Gastrocnemius medialis (tissue), 4 donors: Measurements from ENCODE around the gene ANO6. TPM values are rescaled to one million over a fixed set of nuclear protein-coding genes. Genes with fewer than 3 reads are reported as not detected.

Source experiments
- ATAC-seq, 2 donors: fragments of 150-250 bp; one replicate each; pipeline ENCODE4 v1.9.1; 2016
- DNase-seq, 2 donors: peaks; one replicate each; pipeline ENCODE4 v3.0.0-alpha.2; 2019
- H3K27ac ChIP-seq, 4 donors: fragments of 200-600 bp; sonication (generic); 1 replicate in 1 of 4; 2 replicates in 3 of 4; pipeline ENCODE4 v1.5.1; 2016 to 2018; ENCODE audit warnings: mild to moderate bottlenecking in 2 of 4, moderate library complexity in 1 of 4
- H3K27me3 ChIP-seq, 3 donors: fragments of 200-600 bp; sonication (generic) in 2 of 3; 1 replicate in 1 of 3; 2 replicates in 2 of 3; pipeline versions ENCODE4 v1.5.1 to v1.6.0; 2016 to 2019; ENCODE audit warnings: mild to moderate bottlenecking in 1 of 3, moderate library complexity in 1 of 3
- H3K36me3 ChIP-seq, 2 donors: fragments of 200-600 bp; sonication (generic) in 1 of 2; one replicate each; pipeline ENCODE4 v1.5.1; 2017 to 2018
- H3K4me1 ChIP-seq, 2 donors: fragments of 200-600 bp; sonication (generic) in 1 of 2; one replicate each; pipeline ENCODE4 v1.5.1; 2016 to 2017; ENCODE audit warnings: mild to moderate bottlenecking in 2 of 2
- H3K4me3 ChIP-seq, 4 donors: fragments of 200-600 bp; sonication (generic) in 3 of 4; 1 replicate in 1 of 4; 2 replicates in 3 of 4; pipeline ENCODE4 v1.5.1; 2016 to 2019; ENCODE audit warnings: mild to moderate bottlenecking in 2 of 4
- H3K9me3 ChIP-seq, 3 donors: fragments of 200-600 bp; sonication (generic) in 2 of 3; 1 replicate in 1 of 3; 2 replicates in 2 of 3; pipeline ENCODE4 v1.5.1; 2016 to 2019
- CTCF ChIP-seq, 5 experiments: fragments of 450-650 bp in 3 of 5; fragments of 200-600 bp in 2 of 5; sonication (generic) in 2 of 5; IDR thresholded peaks in 4 of 5; conservative IDR thresholded peaks in 1 of 5; 1 replicate in 4 of 5; 2 replicates in 1 of 5; pipeline ENCODE4 v1.5.1; 2016 to 2019; ENCODE audit warnings: antibody characterized with exemption in 5 of 5, mild to moderate bottlenecking in 3 of 5, moderate library complexity in 3 of 5
- POLR2A ChIP-seq, 2 donors: fragments of 450-650 bp; IDR thresholded peaks; one replicate each; pipeline ENCODE4 v1.6.1; 2017; ENCODE audit warnings: antibody characterized with exemption in 2 of 2, mild to moderate bottlenecking in 2 of 2, moderate library complexity in 2 of 2
- in situ Hi-C, 4 donors: fragments of 200-750 bp; cut with MboI; loops; one replicate each; pipeline versions ENCODE4 v1.15.0 to v1.8.0; 2017; ENCODE audit warnings: low sequenced_read_pairs in 4 of 4
- intact Hi-C: fragments of 100-400 bp; cut with DNase I; formaldehyde crosslinking; loops from one replicate; pipeline ENCODE4 v1.15.1; 2023; ENCODE audit warnings: low total_unique reads
- total RNA-seq, 4 donors: library from RNA; depleted of rRNA; stranded (reverse); fragments of >200 nt; gene quantifications; one replicate each; pipeline versions ENCODE4 v1.1.0 to v1.2.3, GENCODE V29; 2016

ANO6 gene
- total RNA-seq, 4 donors from 2014 or later, result 75.4 to 100 (median 91.8) TPM

GRCh38 chr12:45477526-45477925, 261.6 kb downstream of the ANO6 start:
- Histone ChIP-seq H3K36me3 (no peaks in the 10 kb centered on the region), H3K27me3 (no peaks in the 10 kb centered on the region), H3K4me1 (no peaks in the 10 kb centered on the region), H3K27ac (no peak overlapping the region), H3K4me3 (no peak overlapping the region), H3K9me3 (no peaks in the 10 kb centered on the region)
- no peak for TF ChIP-seq POLR2A (IDR thresholded peaks at IDR 0.05)
- no peak for TF ChIP-seq CTCF (IDR thresholded peaks at IDR 0.05 in 4 of 5, conservative IDR thresholded peaks at IDR 0.05 in 1 of 5)
- in situ Hi-C loops, result no loop called here
- DNase-seq (no peak), ATAC-seq (no peak)
- intact Hi-C loops, result no loop called here

GRCh38 chr12:45478931-45479330, 263.0 kb downstream of the ANO6 start:
- in situ Hi-C loops, result no loop called here

GRCh38 chr12:45481746-45482145, 265.9 kb downstream of the ANO6 start:
- Histone ChIP-seq H3K9me3 (no peaks in the 10 kb centered on the region), H3K4me1 (peaks cover 0 to 7% of the 10 kb centered on the region in 2 donors), H3K4me3 (no peak overlapping the region), H3K36me3 (no peaks in the 10 kb centered on the region), H3K27ac (no peak overlapping the region), H3K27me3 (no peaks in the 10 kb centered on the region)
- in situ Hi-C loops, result no loop called here
- intact Hi-C loops, result no loop called here
- DNase-seq, result no peak
- TF ChIP-seq POLR2A (IDR thresholded peaks at IDR 0.05) (no peak), CTCF (IDR thresholded peaks at IDR 0.05 in 4 of 5, conservative IDR thresholded peaks at IDR 0.05 in 1 of 5) (no peak)
- ATAC-seq, result no peak

More at GRCh38 chr12:45478931-45479330, 263.0 kb downstream of the ANO6 start:
- intact Hi-C loops, result no loop called here
- TF ChIP-seq CTCF (IDR thresholded peaks at IDR 0.05 in 4 of 5, conservative IDR thresholded peaks at IDR 0.05 in 1 of 5) (no peak), POLR2A (IDR thresholded peaks at IDR 0.05) (no peak)
- Histone ChIP-seq H3K4me3 (no peak overlapping the region), H3K36me3 (no peaks in the 10 kb centered on the region), H3K4me1 (peaks cover 0 to 7% of the 10 kb centered on the region in 2 donors), H3K27ac (no peak overlapping the region), H3K27me3 (no peaks in the 10 kb centered on the region), H3K9me3 (no peaks in the 10 kb centered on the region)
- no peak for DNase-seq
- no peak for ATAC-seq

- in situ Hi-C loops, result no loop called here
- TF ChIP-seq POLR2A (IDR thresholded peaks at IDR 0.05), result no peak
- TF ChIP-seq CTCF (IDR thresholded peaks at IDR 0.05 in 4 of 5, conservative IDR thresholded peaks at IDR 0.05 in 1 of 5), result no peak
- no peak overlapping the region for H3K4me3 ChIP-seq
- intact Hi-C loops, result no loop called here
- H3K9me3 ChIP-seq, result no peaks in the 10 kb centered on the region
- DNase-seq, result peak; percentile 39 to 65
- H3K4me1 ChIP-seq, result peaks cover 0 to 7% of the 10 kb centered on the region in 2 donors
- no peaks in the 10 kb centered on the region for H3K27me3 ChIP-seq
- H3K36me3 ChIP-seq, result no peaks in the 10 kb centered on the region
- H3K27ac ChIP-seq, result no peak overlapping the region
- ATAC-seq, result peak; percentile 47 to 72
Observed at GRCh38 chr12:45483571-45483970, 267.7 kb downstream of the ANO6 start.

Other genes starting within 250 kb of the ANO6 start
- gene DBX2, start 165.0 kb upstream of the ANO6 start, total RNA-seq, result under 1 TPM in 2 of 4 donors, not detected in 2; 0.11 to 0.39 TPM